Stimulated activated effector memory CD8-positive, alpha-beta T cell treated with anti-CD3 and anti-CD28 coated beads, Interleukin-12 subunit alpha, Interleukin-12 subunit beta, amount 100 ng/mL, for 72 hours (primary cell): ENCODE data around the gene CFAP52.
"Not testable (repeated sequence)": the region's sequence is repeated elsewhere in the genome, so short reads cannot be mapped to it uniquely, and the experiment has no call there.

Experiments
- ATAC-seq: fragments of 150-1000 bp; cut with Tn5 transposase; 2 replicates; pipeline ENCODE4 v1.10.0; 2021
- DNase-seq, 2 donors: peaks; one replicate each; pipeline ENCODE4 v3.0.0; 2021 to 2022; ENCODE audit warnings: low spot score in 2 of 2
- H3K27ac Mint-ChIP-seq: one replicate; pipeline ENCODE4 v1.8.0; 2022; ENCODE audit warnings: mild to moderate bottlenecking, mixed read lengths
- H3K36me3 Mint-ChIP-seq: one replicate; pipeline ENCODE4 v1.8.0; 2022; ENCODE audit warnings: mild to moderate bottlenecking, mixed read lengths
- H3K4me1 Mint-ChIP-seq: one replicate; pipeline ENCODE4 v1.8.0; 2022; ENCODE audit warnings: mixed read lengths
- H3K4me3 Mint-ChIP-seq: one replicate; pipeline ENCODE4 v1.8.0; 2022; ENCODE audit warnings: mild to moderate bottlenecking, mixed read lengths
- H3K9me3 Mint-ChIP-seq: one replicate; pipeline ENCODE4 v1.8.0; 2022; ENCODE audit warnings: mixed read lengths

Gene CFAP52, protein sequence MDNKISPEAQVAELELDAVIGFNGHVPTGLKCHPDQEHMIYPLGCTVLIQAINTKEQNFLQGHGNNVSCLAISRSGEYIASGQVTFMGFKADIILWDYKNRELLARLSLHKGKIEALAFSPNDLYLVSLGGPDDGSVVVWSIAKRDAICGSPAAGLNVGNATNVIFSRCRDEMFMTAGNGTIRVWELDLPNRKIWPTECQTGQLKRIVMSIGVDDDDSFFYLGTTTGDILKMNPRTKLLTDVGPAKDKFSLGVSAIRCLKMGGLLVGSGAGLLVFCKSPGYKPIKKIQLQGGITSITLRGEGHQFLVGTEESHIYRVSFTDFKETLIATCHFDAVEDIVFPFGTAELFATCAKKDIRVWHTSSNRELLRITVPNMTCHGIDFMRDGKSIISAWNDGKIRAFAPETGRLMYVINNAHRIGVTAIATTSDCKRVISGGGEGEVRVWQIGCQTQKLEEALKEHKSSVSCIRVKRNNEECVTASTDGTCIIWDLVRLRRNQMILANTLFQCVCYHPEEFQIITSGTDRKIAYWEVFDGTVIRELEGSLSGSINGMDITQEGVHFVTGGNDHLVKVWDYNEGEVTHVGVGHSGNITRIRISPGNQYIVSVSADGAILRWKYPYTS

DNA sequence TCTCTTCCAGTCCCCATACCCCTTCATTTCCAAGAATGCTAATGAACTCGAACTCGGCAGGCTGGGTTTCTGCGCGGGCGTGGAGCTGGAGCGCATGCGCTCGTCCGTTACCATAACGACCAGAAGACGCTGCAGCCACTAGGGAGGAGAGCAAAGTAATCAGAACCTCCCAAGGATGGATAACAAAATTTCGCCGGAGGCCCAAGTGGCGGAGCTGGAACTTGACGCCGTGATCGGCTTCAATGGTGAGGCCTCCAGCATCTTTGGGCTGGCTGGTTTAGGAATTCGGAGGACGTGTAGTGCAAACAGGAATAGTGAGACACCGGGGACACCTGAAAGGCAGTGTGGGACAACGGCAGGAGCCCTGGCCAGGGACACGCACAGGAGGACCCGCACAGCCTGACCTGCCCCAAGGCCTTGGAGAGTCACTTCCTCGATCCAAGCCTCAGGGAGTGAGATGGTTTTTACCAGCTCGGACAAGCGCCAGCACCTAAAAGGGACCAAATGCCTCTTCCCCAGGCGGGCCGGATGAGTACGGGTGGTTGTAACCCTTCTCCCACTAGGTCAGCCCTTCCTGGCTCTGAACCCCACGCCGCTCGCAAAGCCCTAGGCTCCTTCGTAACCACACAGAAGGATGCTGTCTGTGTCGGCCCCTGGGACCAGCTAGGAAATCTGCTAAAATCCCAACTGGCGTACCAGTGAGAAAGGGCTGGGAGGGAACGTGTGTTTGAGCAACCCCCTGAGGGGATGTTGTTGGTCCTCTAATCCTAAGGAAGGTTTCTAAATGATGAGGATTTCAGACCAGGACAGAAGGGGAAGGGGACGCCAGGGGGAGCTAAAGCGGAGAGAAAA, at the start of gene CFAP52:
Gene CFAP52, plus strand, starts transcription at position 122 of the 852 bp plus-strand sequence. Its CDS starts 54 bp downstream, at position 176.
- Mint-ChIP-seq H3K4me1 (peaks cover 31% of the 10 kb centered on the region), H3K4me3 (peak within 1 kb of the TSS; percentile 88), H3K9me3 (no peaks in the 10 kb centered on the region), H3K27ac (peak within 1 kb of the TSS; percentile 91), H3K36me3 (peaks cover 17% of the 10 kb centered on the region)
- peak; percentile 63 to 87 for DNase-seq
- ATAC-seq = peak; percentile 71

DNA sequence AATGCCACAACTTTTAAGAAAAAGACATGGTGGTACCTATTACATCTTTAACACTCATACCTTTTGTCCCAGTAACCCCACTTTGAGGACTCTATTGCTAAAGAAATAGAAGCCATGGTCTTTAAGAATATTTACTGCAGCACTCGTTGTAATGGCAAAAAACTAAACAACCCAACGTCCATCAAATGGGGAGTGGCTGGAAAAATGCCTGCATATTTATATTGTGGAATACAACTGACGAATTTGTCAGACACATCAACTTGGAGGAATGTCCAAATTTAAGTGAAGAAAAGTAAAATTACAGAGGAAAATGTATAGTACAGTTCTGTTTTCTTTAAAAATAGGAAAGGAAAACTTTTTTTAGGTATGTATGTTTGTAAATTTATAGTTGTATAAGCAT, 48.7 kb upstream of the CFAP52 start:
- Mint-ChIP-seq H3K9me3 (no peaks in the 10 kb centered on the region), H3K4me1 (peaks cover under 1% of the 10 kb centered on the region), H3K4me3 (no peak overlapping the region), H3K36me3 (no peaks in the 10 kb centered on the region), H3K27ac (no peak overlapping the region)
- DNase-seq (no peak), ATAC-seq (no peak)

DNA sequence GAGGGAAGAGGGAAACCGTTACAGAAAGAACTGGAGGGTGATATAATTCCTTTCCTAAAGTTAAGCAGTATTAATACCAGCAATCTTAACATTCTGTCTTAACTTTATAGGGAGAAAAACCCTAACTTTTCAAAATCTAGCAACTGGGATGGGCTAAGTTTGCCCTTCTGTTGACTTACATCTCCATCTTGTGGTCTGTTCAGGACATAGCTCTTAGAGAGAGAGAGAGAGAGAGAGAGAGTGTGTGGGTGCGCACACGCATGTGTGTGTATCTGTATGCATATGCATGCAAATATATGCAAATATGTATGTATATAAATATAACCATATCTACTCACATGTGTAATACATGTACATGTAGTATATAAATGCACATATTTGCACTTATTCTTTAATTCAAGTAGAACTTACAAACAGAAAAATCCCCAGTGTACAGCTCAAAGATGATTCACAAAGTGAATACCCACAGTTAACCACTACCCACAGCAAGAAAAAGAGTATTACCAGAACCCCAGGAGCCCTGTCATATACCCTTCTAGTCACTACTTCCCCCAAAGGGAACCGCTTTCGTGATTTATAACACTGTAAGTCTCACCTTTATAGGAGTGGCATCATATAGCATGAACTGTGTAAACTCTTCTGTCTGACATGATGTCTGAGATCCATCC, 47.3 kb upstream of the CFAP52 start:
- ATAC-seq (peak; percentile 99), DNase-seq (no peak)
- peaks cover 4% of the 10 kb centered on the region for H3K36me3 Mint-ChIP-seq
- H3K9me3 Mint-ChIP-seq = no peaks in the 10 kb centered on the region
- no peak overlapping the region for H3K27ac Mint-ChIP-seq
- no peaks in the 10 kb centered on the region for H3K4me1 Mint-ChIP-seq
- no peak overlapping the region for H3K4me3 Mint-ChIP-seq

DNA sequence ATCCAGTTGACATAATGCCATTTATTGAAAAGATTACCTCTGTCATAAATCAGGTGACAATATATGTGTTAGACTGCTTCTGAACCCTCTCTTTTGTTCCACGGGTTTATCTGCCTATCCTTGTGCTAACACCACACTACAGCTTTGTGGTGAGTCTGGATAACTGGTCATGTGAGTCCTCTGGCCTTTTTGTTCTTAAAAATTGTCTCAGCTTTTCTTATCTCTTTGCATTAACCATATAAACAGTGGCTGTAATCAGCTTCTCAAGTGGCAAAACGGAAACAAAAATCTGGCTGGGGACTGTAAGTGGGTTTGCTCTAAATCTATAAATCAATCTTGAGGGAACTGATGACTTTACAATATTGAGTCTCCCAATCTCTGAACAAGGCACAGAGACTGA, 45.4 kb upstream of the CFAP52 start:
- H3K36me3 Mint-ChIP-seq = peaks cover 7% of the 10 kb centered on the region
- H3K4me1 Mint-ChIP-seq = no peaks in the 10 kb centered on the region
- no peak overlapping the region for H3K27ac Mint-ChIP-seq
- no peak overlapping the region for H3K4me3 Mint-ChIP-seq
- H3K9me3 Mint-ChIP-seq = no peaks in the 10 kb centered on the region
- no peak for ATAC-seq
- DNase-seq = no peak

DNA sequence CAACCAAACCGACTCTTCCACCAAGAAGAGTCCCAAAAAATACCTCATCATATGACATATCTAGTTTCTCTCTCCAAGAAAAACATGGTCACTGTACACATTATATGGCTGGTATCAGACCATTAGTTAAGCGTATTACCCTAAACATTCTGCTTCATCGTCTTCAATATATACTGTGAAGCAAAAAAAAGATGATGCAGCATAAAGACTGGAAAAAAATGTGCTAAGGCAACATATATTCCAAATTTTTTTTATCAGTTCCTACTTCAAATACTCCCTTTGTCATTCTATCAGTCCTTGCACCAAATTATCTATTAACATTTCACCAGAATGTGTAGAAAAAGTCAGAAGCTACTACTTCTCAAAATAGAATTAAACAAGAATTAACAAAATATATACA, 43.7 kb upstream of the CFAP52 start:
- H3K4me3 Mint-ChIP-seq = no peak overlapping the region
- no peaks in the 10 kb centered on the region for H3K9me3 Mint-ChIP-seq
- DNase-seq (no peak), ATAC-seq (no peak)
- no peak overlapping the region for H3K27ac Mint-ChIP-seq
- H3K36me3 Mint-ChIP-seq = peaks cover 7% of the 10 kb centered on the region
- H3K4me1 Mint-ChIP-seq = no peaks in the 10 kb centered on the region

DNA sequence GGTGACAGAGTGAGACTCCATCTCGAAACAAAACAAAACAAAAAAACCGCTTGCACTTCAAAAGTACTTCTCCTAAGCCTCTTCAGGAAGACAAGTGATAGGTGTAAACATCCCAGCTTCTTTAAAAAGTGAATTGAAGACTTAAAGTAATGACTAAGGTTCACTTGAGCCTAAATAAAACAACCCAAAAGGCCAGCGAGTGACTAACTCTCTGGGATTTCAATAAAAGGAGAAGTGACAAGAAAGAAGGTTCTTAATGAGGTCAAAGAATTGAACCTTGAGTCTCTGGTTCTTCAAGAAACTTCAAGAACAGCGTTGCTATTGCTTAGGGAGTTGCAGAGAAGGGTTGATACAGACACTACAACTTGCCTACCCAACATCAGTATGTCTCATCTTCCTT, 43.0 kb upstream of the CFAP52 start:
- DNase-seq (no peak), ATAC-seq (no peak)
- no peaks in the 10 kb centered on the region for H3K9me3 Mint-ChIP-seq
- H3K27ac Mint-ChIP-seq = no peak overlapping the region
- H3K4me3 Mint-ChIP-seq = no peak overlapping the region
- H3K36me3 Mint-ChIP-seq = peaks cover 7% of the 10 kb centered on the region
- no peaks in the 10 kb centered on the region for H3K4me1 Mint-ChIP-seq

DNA sequence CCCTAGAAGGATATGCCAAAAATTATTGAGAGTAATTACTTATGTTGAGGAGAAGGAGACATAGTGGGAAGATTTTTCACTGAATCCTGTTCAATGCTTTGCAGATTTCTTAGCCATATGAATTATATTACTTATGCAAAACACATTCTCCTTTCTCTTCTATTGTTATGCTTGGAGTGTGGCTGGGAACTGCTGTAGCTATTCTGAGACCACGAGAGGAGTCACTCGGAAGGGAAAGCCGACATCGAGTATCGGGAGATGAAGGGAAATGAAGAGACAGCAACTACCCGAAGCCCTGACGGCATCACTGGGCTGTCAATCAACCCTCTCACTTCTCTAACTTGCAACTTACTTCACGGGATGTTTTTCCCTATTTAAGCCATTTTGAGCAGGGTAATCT, 40.4 kb upstream of the CFAP52 start:
- ATAC-seq (no peak), DNase-seq (no peak)
- H3K36me3 Mint-ChIP-seq = peaks cover 7% of the 10 kb centered on the region
- H3K9me3 Mint-ChIP-seq = no peaks in the 10 kb centered on the region
- H3K4me1 Mint-ChIP-seq = peaks cover 8% of the 10 kb centered on the region
- no peak overlapping the region for H3K4me3 Mint-ChIP-seq
- H3K27ac Mint-ChIP-seq = no peak overlapping the region

DNA sequence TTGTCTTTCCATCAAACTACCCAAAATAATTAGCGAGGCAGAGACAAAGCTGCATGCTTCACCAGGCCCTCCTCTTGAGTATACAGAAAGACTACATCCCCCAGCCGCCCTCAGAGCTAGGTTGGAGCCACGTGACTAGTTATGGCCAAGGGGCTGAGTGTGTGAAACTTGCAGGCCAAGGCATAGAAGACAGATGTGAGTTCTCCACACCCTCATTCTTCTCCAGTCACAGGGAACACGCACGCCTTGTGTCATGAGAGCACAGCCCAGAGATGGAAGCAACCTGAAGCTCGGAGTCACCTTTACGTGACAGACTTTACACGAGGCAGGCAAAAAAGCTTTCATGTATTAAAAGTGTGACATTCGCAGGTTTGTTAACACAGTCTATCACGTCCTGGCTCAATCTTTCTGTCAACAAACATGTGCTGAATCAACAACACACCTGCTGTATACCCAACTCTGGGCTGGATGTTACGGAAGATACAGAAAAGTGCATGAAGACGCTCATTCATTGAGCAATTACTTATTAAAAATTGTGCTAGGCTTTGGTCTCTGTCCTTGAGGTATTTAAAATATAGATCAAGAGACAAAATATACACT, 39.2 kb upstream of the CFAP52 start:
- H3K4me3 Mint-ChIP-seq = no peak overlapping the region
- no peaks in the 10 kb centered on the region for H3K9me3 Mint-ChIP-seq
- peaks cover 7% of the 10 kb centered on the region for H3K36me3 Mint-ChIP-seq
- H3K4me1 Mint-ChIP-seq = peaks cover 8% of the 10 kb centered on the region
- ATAC-seq (no peak), DNase-seq (no peak)
- H3K27ac Mint-ChIP-seq = no peak overlapping the region

DNA sequence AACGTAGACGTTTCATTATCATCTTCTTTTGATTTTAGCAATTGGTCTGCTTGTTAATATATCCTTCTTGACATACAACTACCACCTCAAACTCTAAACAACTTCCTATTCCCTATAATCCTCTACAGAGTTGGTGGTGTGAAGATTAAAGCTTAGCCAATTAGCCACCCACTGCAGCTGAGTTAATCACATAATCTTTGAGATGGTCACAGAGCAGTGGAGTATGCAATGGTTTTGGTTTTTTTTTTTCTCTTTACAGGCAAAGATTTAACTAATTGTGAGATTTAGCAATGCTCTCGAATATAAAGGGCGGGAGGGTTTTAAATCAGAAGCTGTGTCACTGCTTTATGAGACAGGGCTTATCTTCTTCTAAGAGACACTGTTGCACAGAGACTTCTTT, 37.8 kb upstream of the CFAP52 start:
- no peak for ATAC-seq
- H3K4me3 Mint-ChIP-seq = no peak overlapping the region
- no peaks in the 10 kb centered on the region for H3K9me3 Mint-ChIP-seq

DNA sequence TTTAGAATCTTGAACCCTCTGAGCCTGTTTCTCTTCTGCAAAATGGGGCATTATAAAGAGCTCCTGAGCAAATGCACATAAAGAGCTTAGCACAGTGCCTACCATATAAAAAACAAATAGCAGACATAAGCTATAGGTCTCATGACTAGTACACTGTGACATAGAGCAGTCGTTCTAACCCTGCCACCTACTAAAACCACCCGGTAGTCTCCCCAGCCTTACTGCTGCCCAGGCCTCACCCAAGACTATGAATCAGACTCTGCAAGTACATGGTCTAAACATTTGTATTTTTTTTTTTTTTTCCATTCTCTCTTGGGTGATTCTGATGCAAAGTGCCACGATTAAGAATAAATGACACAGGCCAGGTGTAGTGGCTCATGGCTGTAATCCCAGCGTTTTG, 34.7 kb upstream of the CFAP52 start:
- Mint-ChIP-seq H3K27ac (peak overlapping the region; percentile 43), H3K36me3 (no peaks in the 10 kb centered on the region), H3K4me1 (peaks cover 8% of the 10 kb centered on the region), H3K9me3 (no peaks in the 10 kb centered on the region), H3K4me3 (no peak overlapping the region)
- DNase-seq = no peak
- ATAC-seq = peak; percentile 73

More for the DNA sequence above, 37.8 kb upstream of the CFAP52 start:
- no peak for DNase-seq
- Mint-ChIP-seq H3K36me3 (peaks cover 7% of the 10 kb centered on the region), H3K4me1 (peaks cover 8% of the 10 kb centered on the region), H3K27ac (no peak overlapping the region)

DNA sequence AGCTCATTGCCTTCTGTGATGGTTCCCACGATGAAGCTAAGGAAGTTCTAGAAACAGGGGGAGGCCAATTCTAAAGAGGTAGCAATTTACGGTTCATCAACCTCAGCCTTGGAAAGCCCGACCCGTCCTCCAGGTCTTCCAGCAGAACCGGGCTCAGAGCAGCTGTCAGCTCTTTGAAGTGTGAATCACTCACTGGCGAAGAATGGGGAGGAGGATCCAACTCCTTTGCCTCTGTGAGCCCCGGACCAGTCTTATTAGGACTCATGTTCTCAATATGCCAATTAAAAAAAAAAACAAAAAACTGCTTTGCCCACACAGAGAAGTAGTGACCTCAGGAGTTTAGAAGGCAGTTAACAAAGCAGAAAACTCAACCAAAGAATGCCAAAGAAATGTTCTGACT, 32.2 kb upstream of the CFAP52 start:
- Mint-ChIP-seq H3K4me3 (no peak overlapping the region), H3K4me1 (peaks cover 1% of the 10 kb centered on the region), H3K27ac (no peak overlapping the region), H3K9me3 (no peaks in the 10 kb centered on the region), H3K36me3 (no peaks in the 10 kb centered on the region)
- no peak for ATAC-seq
- no peak for DNase-seq

DNA sequence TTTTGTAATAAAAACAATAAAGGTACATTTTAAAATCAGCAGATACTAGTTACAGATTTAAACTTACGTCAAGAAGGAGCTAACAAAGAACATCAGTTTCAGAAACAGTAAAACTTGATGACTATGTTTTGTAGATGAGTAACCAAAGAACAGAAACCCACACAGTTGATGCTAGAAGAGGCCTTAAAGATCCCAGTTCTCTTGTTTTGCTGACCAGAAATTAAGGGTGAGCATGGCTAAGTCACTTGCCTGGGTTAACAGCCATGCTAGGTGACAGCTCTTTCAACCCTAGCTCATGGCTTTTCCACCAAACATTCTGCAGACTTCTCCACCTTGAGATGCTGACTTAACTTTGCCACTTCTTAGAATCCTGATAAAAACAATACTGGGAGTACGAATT, 27.2 kb upstream of the CFAP52 start:
- Mint-ChIP-seq H3K27ac (no peak overlapping the region), H3K9me3 (no peaks in the 10 kb centered on the region), H3K36me3 (peaks cover 13% of the 10 kb centered on the region), H3K4me3 (no peak overlapping the region), H3K4me1 (peaks cover 7% of the 10 kb centered on the region)
- ATAC-seq = peak; percentile 95
- no peak for DNase-seq

DNA sequence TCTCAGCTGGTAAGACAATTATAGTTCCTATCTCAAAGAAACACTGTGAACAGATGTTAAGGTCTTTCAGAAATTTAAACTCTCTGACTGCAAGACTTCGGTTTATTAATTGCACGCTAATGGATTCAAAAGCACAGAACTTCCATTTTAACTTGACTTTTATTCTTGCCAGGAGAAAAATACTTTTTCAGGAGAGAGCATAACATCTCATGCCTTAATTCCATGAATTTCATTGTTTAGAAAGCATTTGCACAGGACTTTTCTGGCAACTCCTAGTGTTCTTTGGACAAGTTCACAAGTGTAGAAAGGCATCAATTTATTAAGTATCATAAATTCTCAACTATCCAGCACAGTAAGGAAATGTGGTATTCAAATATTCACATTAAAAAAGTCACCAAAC, 23.3 kb upstream of the CFAP52 start:
- peaks cover 7% of the 10 kb centered on the region for H3K4me1 Mint-ChIP-seq
- DNase-seq (no peak), ATAC-seq (no peak)
- no peaks in the 10 kb centered on the region for H3K9me3 Mint-ChIP-seq
- H3K4me3 Mint-ChIP-seq = no peak overlapping the region
- no peak overlapping the region for H3K27ac Mint-ChIP-seq
- H3K36me3 Mint-ChIP-seq = peaks cover 40% of the 10 kb centered on the region

DNA sequence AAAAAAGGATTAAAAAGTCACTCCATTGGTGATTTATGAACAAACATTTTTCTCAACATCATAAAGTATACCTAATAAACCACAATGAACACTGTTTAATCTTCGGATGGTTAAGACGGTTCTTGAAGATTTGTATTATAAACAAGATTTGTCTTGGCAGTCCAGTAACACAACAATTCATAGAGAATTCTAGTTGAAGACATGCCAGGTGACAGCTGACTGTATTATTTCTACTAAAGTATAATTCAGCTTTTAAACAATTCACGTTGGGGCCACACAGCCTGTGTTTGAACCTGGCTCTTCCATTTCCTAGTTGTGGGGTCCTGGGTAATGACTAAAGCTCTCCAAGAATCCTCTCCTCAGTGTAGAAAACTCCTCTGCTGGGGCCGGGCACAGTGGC, 22.8 kb upstream of the CFAP52 start:
- Mint-ChIP-seq H3K4me3 (no peak overlapping the region), H3K4me1 (peaks cover 7% of the 10 kb centered on the region), H3K27ac (no peak overlapping the region), H3K36me3 (peaks cover 40% of the 10 kb centered on the region), H3K9me3 (no peaks in the 10 kb centered on the region)
- ATAC-seq (no peak), DNase-seq (no peak)

DNA sequence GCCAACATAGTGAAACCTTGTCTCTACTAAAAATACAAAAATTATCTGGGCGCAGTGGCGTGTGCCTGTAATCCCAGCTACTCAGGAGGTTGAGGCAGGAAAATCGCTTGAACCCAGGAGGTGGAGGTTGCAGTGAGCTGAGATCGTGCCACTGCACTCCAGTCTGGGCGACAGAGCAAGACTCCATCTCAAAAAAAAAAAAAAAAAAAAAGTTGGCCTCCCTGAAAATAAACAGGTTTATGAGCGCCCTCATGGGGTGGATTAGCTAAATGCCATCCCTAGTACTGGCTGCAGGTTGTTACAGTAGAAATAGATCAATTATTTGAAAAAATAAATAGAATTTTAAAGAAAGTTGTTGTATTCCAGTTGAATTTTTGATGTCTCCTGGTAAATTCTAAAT, 21.7 kb upstream of the CFAP52 start:
- peak; percentile 9 to 65 for DNase-seq
- not testable (repeated sequence) for H3K27ac Mint-ChIP-seq, H3K9me3 Mint-ChIP-seq, H3K4me3 Mint-ChIP-seq, ATAC-seq, H3K4me1 Mint-ChIP-seq
- peaks cover 40% of the 10 kb centered on the region for H3K36me3 Mint-ChIP-seq
